Activated T-helper 17 cell treated with anti-CD3 and anti-CD28 coated beads, Interleukin-2, amount 50 U/mL, for 72 hours (primary cell): ENCODE data around the gene DCLK1. TPM values are rescaled to one million over a fixed set of nuclear protein-coding genes. Genes with fewer than 3 reads are reported as not detected.

Source experiments
- ATAC-seq: fragments of 150-1000 bp; cut with Tn5 transposase; replicated peaks from 2 replicates; pipeline ENCODE4 v1.10.0; 2021; ENCODE audit warnings: mild to moderate bottlenecking, moderate library complexity
- H3K27ac Mint-ChIP-seq: one replicate; pipeline ENCODE4 v1.8.0; 2022; ENCODE audit warnings: mixed read lengths
- H3K27me3 Mint-ChIP-seq: one replicate; pipeline ENCODE4 v1.8.0; 2022; ENCODE audit warnings: mixed read lengths
- H3K36me3 Mint-ChIP-seq: one replicate; pipeline ENCODE4 v1.8.0; 2022; ENCODE audit warnings: low read depth, mild to moderate bottlenecking, mixed read lengths
- H3K4me1 Mint-ChIP-seq: one replicate; pipeline ENCODE4 v1.8.0; 2022; ENCODE audit warnings: mixed read lengths
- H3K4me3 Mint-ChIP-seq: one replicate; pipeline ENCODE4 v1.8.0; 2022; ENCODE audit warnings: mild to moderate bottlenecking, mixed read lengths
- H3K9me3 Mint-ChIP-seq: one replicate; pipeline ENCODE4 v1.8.0; 2022; ENCODE audit warnings: mixed read lengths
- total RNA-seq, 2 donors: library from RNA; stranded (reverse); gene quantifications; one replicate each; pipeline ENCODE4 v1.2.3, GENCODE V29; 2022

DCLK1 gene
- total RNA-seq, 2 donors from 2014 or later: not detected

- Mint-ChIP-seq H3K4me1 (no peaks in the 10 kb centered on the region), H3K27ac (no peak overlapping the region), H3K4me3 (no peak overlapping the region), H3K27me3 (peaks cover 5% of the 10 kb centered on the region), H3K36me3 (no peaks in the 10 kb centered on the region), H3K9me3 (peaks cover 4% of the 10 kb centered on the region)
- no peak for ATAC-seq
Observed at GRCh38 chr13:35849256-35849644, 281.9 kb downstream of the DCLK1 start.

GRCh38 chr13:35848336-35849255 lies 282.6 kb downstream of the DCLK1 start:
- no peaks in the 10 kb centered on the region for H3K36me3 Mint-ChIP-seq
- no peak for ATAC-seq
- no peak overlapping the region for H3K4me3 Mint-ChIP-seq
- H3K4me1 Mint-ChIP-seq: no peaks in the 10 kb centered on the region
- no peak overlapping the region for H3K27ac Mint-ChIP-seq
- H3K27me3 Mint-ChIP-seq: peaks cover 3% of the 10 kb centered on the region
- peaks cover 4% of the 10 kb centered on the region for H3K9me3 Mint-ChIP-seq

- H3K9me3 Mint-ChIP-seq: no peaks in the 10 kb centered on the region
- no peaks in the 10 kb centered on the region for H3K4me1 Mint-ChIP-seq
- no peaks in the 10 kb centered on the region for H3K36me3 Mint-ChIP-seq
- H3K27me3 Mint-ChIP-seq: peaks cover 3% of the 10 kb centered on the region
- H3K27ac Mint-ChIP-seq: no peak overlapping the region
- ATAC-seq: no peak
- H3K4me3 Mint-ChIP-seq: no peak overlapping the region
Observed at GRCh38 chr13:35843272-35843671, 287.9 kb downstream of the DCLK1 start.

GRCh38 chr13:35841060-35841521 lies 290.1 kb downstream of the DCLK1 start:
- no peak for ATAC-seq
- Mint-ChIP-seq H3K27me3 (peaks cover 3% of the 10 kb centered on the region), H3K4me3 (no peak overlapping the region), H3K27ac (no peak overlapping the region), H3K36me3 (no peaks in the 10 kb centered on the region), H3K4me1 (no peaks in the 10 kb centered on the region), H3K9me3 (peaks cover 4% of the 10 kb centered on the region)

DNA sequence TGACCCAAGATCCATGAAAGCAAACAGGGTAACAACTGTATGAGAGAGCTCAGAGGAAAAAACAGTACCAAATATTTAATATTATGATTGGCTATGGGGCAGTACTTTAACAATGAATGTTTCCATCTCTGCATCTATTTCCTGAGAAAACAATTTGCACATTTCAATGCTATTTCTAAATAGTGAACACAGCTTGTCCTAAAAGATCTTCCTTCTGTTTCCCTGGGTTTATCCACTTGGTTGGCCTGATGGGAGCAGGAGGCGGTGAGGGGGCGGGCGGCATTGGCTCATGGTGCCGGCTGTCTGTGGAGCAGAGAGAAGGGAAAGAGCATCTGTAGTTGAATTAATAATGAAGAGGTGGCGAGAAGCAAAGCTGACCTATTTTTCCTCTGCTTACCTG lies 291.4 kb downstream of the DCLK1 start:
- Mint-ChIP-seq H3K4me3 (no peak overlapping the region), H3K27ac (no peak overlapping the region), H3K9me3 (peaks cover 4% of the 10 kb centered on the region), H3K36me3 (no peaks in the 10 kb centered on the region), H3K27me3 (peaks cover 3% of the 10 kb centered on the region), H3K4me1 (no peaks in the 10 kb centered on the region)
- no peak for ATAC-seq

DNA sequence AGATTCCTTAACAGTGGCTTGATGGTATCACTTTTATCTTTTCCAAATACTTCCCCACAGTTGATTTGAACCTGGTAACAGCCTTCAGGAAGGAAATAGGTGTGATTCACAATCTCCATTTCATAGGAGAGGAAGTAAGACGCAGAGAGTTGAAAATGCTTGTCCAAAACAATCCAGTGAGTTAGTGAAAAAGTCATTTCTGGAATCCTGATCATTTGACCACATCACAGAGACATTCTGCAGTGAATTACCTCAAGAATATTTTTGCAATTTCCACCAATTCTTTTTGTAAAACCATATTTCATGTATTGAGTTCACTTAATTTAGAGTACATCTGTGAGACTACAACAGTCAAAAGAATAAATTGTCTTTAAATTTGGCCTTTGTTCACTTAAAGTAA lies 292.8 kb downstream of the DCLK1 start:
- peaks cover 4% of the 10 kb centered on the region for H3K9me3 Mint-ChIP-seq
- no peaks in the 10 kb centered on the region for H3K4me1 Mint-ChIP-seq
- ATAC-seq: no peak
- no peaks in the 10 kb centered on the region for H3K27me3 Mint-ChIP-seq
- no peak overlapping the region for H3K27ac Mint-ChIP-seq
- no peaks in the 10 kb centered on the region for H3K36me3 Mint-ChIP-seq
- no peak overlapping the region for H3K4me3 Mint-ChIP-seq

DNA sequence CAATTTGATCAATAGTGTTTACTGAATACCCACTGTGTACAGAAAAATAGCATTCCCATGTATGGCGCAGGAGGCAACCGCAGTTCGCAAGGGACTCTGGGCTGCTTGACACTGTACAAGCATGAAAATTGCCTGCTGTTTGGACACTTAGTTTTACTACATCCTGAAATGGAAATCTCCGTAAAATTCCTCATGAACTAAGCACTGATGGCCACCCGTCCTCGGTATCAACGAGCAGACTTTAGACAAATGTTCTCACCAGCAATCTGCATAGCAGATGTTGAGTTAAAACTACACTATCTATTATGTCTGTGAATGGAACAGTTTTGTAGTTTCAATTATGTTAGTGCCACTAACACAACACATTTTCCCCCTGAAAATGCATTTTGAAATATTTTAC lies 294.7 kb downstream of the DCLK1 start:
- no peaks in the 10 kb centered on the region for H3K4me1 Mint-ChIP-seq
- H3K9me3 Mint-ChIP-seq: peaks cover 4% of the 10 kb centered on the region
- no peak overlapping the region for H3K27ac Mint-ChIP-seq
- H3K27me3 Mint-ChIP-seq: no peaks in the 10 kb centered on the region
- no peak overlapping the region for H3K4me3 Mint-ChIP-seq
- no peak for ATAC-seq
- H3K36me3 Mint-ChIP-seq: no peaks in the 10 kb centered on the region

GRCh38 chr13:35835989-35836388 lies 295.2 kb downstream of the DCLK1 start:
- no peak for ATAC-seq
- peaks cover 4% of the 10 kb centered on the region for H3K9me3 Mint-ChIP-seq
- H3K4me3 Mint-ChIP-seq: no peak overlapping the region
- no peak overlapping the region for H3K27ac Mint-ChIP-seq
- H3K36me3 Mint-ChIP-seq: no peaks in the 10 kb centered on the region
- H3K27me3 Mint-ChIP-seq: no peaks in the 10 kb centered on the region
- H3K4me1 Mint-ChIP-seq: no peaks in the 10 kb centered on the region

GRCh38 chr13:35833608-35834275 lies 297.4 kb downstream of the DCLK1 start:
- Mint-ChIP-seq H3K4me3 (no peak overlapping the region), H3K36me3 (no peaks in the 10 kb centered on the region), H3K27me3 (no peaks in the 10 kb centered on the region), H3K27ac (no peak overlapping the region), H3K4me1 (no peaks in the 10 kb centered on the region), H3K9me3 (peaks cover 4% of the 10 kb centered on the region)
- ATAC-seq: no peak

GRCh38 chr13:35833031-35833430 lies 298.2 kb downstream of the DCLK1 start:
- no peak for ATAC-seq
- Mint-ChIP-seq H3K9me3 (peaks cover 8% of the 10 kb centered on the region), H3K27ac (no peak overlapping the region), H3K36me3 (no peaks in the 10 kb centered on the region), H3K4me1 (no peaks in the 10 kb centered on the region), H3K4me3 (no peak overlapping the region), H3K27me3 (peaks cover 3% of the 10 kb centered on the region)

- Mint-ChIP-seq H3K4me3 (no peak overlapping the region), H3K4me1 (no peaks in the 10 kb centered on the region)
Observed at GRCh38 chr13:35832551-35832950, 298.6 kb downstream of the DCLK1 start.

GRCh38 chr13:35830850-35831450 lies 300.2 kb downstream of the DCLK1 start:
- Mint-ChIP-seq H3K4me1 (no peaks in the 10 kb centered on the region), H3K4me3 (no peak overlapping the region), H3K27ac (no peak overlapping the region), H3K36me3 (no peaks in the 10 kb centered on the region), H3K9me3 (peaks cover 4% of the 10 kb centered on the region), H3K27me3 (peaks cover 3% of the 10 kb centered on the region)
- ATAC-seq: no peak

More at GRCh38 chr13:35832551-35832950, 298.6 kb downstream of the DCLK1 start:
- no peaks in the 10 kb centered on the region for H3K36me3 Mint-ChIP-seq
- no peak overlapping the region for H3K27ac Mint-ChIP-seq
- ATAC-seq: no peak
- peaks cover 8% of the 10 kb centered on the region for H3K9me3 Mint-ChIP-seq
- H3K27me3 Mint-ChIP-seq: peaks cover 3% of the 10 kb centered on the region

DNA sequence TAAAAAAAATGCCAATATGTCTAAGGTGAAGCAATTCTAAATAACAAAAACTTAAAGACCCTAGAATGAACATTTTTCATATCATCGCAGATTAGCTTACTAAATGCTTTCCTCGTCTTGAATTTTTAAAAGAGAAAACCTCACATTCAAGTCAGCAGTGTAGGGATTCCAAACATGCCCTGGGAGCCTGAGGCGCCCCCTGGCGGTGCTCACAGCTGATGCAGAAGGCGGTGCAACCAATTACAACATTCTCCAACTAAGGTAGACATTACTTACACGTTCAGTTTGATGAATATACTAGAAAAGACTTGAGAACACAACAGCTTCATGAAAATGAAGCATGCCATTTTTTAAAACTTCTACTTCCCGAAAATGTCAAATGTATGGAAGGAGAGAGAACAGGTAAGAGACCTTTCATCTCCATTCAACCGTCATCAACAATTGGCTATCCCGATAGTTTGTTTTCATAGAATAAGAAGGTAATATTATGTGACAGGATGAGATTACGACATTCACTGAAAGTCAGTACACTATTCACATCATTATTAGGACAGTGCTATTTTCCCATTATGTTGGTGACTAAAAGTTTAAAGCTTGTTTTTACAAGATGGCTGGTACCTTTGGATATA lies 304.4 kb downstream of the DCLK1 start:
- no peak overlapping the region for H3K27ac Mint-ChIP-seq
- no peaks in the 10 kb centered on the region for H3K36me3 Mint-ChIP-seq
- no peak overlapping the region for H3K4me3 Mint-ChIP-seq
- peaks cover 3% of the 10 kb centered on the region for H3K27me3 Mint-ChIP-seq
- H3K9me3 Mint-ChIP-seq: peaks cover 4% of the 10 kb centered on the region
- no peaks in the 10 kb centered on the region for H3K4me1 Mint-ChIP-seq
- no peak for ATAC-seq

DNA sequence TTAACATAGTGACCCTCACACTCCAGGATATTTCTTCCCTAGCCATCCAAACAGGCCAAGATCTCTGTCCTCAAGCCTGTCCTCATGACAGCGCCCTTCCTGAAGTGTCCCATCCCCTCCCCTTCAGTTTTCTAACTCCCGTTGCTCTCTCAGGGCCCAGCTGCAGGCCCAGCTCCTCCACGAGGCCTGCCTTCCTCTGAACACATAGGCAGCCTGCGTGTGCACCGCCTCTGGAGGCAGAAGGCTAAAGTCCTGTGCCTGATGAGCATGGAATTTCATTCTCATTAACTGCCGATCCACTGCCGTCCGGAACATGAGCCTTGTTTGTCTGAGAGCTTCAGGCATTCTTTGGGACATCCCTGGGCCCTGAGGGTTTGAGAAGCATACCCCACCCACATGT lies 306.4 kb downstream of the DCLK1 start:
- Mint-ChIP-seq H3K27ac (no peak overlapping the region), H3K9me3 (peaks cover 4% of the 10 kb centered on the region), H3K4me1 (no peaks in the 10 kb centered on the region), H3K36me3 (no peaks in the 10 kb centered on the region), H3K27me3 (peaks cover 3% of the 10 kb centered on the region), H3K4me3 (no peak overlapping the region)
- ATAC-seq: no peak
